HepG2 (cell line): ENCODE measurements around the gene ZNF524.

Experiments
- MYC ChIP-seq: sonication (generic); formaldehyde crosslinking; IDR thresholded peaks from 2 replicates; pipeline ENCODE4 v1.9.0; 2021; ENCODE audit warnings: missing genetic modification reagents, borderline replicate concordance
- REPIN1 ChIP-seq: sonication (generic); formaldehyde crosslinking; IDR thresholded peaks from 2 replicates; pipeline ENCODE4 v1.8.0; 2022; ENCODE audit warnings: missing genetic modification reagents, low read depth, mild to moderate bottlenecking, borderline replicate concordance
- TBP ChIP-seq: sonication (generic); formaldehyde crosslinking; IDR thresholded peaks from 2 replicates; pipeline ENCODE4 v1.5.0; 2020; ENCODE audit warnings: missing genetic modification reagents
- TF ChIP-seq, protein P1 (sequence below): sonication (generic); formaldehyde crosslinking; IDR thresholded peaks from 2 replicates; pipeline ENCODE4 v1.9.0; 2022; ENCODE audit warnings: missing genetic modification reagents, mild to moderate bottlenecking, borderline replicate concordance
- TF ChIP-seq, protein P2 (sequence below): sonication (generic); formaldehyde crosslinking; IDR thresholded peaks from 2 replicates; pipeline ENCODE4 v1.8.1; 2023; ENCODE audit warnings: mild to moderate bottlenecking, missing genetic modification reagents
- TF ChIP-seq, protein P3 (sequence below): sonication (generic); formaldehyde crosslinking; IDR thresholded peaks from 2 replicates; pipeline ENCODE4 v1.5.0; 2020; ENCODE audit warnings: mild to moderate bottlenecking, missing genetic modification reagents, moderate library complexity
- TF ChIP-seq, protein P4 (sequence below): sonication (generic); formaldehyde crosslinking; IDR thresholded peaks from 2 replicates; pipeline ENCODE4 v1.4.0; 2020; ENCODE audit warnings: missing genetic modification reagents

DNA sequence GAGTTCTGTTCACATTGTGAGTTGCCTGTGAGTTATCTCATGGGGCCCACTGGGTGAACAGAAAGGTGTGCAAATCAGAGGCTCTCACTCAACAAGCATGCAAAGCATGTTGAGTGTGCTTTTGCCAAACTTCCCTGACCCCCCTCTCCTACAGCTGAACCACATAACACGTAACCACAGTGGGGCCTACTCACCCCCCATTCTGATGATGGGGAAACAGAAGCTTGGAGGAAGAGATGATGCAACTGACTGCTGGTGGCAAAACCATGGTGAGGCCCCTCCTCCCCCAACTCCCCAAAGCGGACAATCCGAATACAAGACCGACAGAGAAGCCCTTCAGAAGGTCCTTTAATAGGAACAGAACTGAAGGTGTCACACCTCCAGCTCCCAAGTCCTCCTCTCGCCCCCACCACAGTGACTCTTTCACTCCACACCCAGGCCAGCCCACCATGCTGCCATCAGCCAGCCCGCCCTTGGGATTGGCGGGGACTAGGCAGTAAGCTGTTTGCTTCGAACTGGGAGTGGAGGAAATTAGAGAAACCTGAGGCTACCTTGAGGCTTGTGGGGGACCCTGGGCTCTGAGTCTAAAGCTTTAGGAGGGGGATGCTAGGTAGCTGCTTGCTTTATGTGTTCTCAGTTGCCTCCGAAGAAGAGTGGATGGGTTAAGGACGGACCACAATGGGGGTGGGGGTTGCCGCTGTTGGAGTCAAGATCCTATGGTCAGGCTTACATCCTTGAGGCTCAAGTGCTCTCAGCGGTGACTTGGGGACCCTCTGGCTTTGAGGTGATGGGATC is 20.5 kb downstream of the ZNF524 start:
- TF ChIP-seq MYC (CRISPR knock-in tag) (no peak), REPIN1 (CRISPR knock-in tag) (no peak), TBP (CRISPR knock-in tag) (no peak)
- TF ChIP-seq, protein P1, sequence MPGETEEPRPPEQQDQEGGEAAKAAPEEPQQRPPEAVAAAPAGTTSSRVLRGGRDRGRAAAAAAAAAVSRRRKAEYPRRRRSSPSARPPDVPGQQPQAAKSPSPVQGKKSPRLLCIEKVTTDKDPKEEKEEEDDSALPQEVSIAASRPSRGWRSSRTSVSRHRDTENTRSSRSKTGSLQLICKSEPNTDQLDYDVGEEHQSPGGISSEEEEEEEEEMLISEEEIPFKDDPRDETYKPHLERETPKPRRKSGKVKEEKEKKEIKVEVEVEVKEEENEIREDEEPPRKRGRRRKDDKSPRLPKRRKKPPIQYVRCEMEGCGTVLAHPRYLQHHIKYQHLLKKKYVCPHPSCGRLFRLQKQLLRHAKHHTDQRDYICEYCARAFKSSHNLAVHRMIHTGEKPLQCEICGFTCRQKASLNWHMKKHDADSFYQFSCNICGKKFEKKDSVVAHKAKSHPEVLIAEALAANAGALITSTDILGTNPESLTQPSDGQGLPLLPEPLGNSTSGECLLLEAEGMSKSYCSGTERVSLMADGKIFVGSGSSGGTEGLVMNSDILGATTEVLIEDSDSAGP (CRISPR knock-in tag): no peak
- TF ChIP-seq, protein P2, sequence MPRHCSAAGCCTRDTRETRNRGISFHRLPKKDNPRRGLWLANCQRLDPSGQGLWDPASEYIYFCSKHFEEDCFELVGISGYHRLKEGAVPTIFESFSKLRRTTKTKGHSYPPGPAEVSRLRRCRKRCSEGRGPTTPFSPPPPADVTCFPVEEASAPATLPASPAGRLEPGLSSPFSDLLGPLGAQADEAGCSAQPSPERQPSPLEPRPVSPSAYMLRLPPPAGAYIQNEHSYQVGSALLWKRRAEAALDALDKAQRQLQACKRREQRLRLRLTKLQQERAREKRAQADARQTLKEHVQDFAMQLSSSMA: no peak
- TF ChIP-seq, protein P3, sequence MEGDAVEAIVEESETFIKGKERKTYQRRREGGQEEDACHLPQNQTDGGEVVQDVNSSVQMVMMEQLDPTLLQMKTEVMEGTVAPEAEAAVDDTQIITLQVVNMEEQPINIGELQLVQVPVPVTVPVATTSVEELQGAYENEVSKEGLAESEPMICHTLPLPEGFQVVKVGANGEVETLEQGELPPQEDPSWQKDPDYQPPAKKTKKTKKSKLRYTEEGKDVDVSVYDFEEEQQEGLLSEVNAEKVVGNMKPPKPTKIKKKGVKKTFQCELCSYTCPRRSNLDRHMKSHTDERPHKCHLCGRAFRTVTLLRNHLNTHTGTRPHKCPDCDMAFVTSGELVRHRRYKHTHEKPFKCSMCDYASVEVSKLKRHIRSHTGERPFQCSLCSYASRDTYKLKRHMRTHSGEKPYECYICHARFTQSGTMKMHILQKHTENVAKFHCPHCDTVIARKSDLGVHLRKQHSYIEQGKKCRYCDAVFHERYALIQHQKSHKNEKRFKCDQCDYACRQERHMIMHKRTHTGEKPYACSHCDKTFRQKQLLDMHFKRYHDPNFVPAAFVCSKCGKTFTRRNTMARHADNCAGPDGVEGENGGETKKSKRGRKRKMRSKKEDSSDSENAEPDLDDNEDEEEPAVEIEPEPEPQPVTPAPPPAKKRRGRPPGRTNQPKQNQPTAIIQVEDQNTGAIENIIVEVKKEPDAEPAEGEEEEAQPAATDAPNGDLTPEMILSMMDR (CRISPR knock-in tag): no peak
- TF ChIP-seq, protein P4, sequence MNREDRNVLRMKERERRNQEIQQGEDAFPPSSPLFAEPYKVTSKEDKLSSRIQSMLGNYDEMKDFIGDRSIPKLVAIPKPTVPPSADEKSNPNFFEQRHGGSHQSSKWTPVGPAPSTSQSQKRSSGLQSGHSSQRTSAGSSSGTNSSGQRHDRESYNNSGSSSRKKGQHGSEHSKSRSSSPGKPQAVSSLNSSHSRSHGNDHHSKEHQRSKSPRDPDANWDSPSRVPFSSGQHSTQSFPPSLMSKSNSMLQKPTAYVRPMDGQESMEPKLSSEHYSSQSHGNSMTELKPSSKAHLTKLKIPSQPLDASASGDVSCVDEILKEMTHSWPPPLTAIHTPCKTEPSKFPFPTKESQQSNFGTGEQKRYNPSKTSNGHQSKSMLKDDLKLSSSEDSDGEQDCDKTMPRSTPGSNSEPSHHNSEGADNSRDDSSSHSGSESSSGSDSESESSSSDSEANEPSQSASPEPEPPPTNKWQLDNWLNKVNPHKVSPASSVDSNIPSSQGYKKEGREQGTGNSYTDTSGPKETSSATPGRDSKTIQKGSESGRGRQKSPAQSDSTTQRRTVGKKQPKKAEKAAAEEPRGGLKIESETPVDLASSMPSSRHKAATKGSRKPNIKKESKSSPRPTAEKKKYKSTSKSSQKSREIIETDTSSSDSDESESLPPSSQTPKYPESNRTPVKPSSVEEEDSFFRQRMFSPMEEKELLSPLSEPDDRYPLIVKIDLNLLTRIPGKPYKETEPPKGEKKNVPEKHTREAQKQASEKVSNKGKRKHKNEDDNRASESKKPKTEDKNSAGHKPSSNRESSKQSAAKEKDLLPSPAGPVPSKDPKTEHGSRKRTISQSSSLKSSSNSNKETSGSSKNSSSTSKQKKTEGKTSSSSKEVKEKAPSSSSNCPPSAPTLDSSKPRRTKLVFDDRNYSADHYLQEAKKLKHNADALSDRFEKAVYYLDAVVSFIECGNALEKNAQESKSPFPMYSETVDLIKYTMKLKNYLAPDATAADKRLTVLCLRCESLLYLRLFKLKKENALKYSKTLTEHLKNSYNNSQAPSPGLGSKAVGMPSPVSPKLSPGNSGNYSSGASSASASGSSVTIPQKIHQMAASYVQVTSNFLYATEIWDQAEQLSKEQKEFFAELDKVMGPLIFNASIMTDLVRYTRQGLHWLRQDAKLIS (CRISPR knock-in tag): no peak
